ENCODE data around the gene DST.

Gene DST

GRCh38 chr6:56525974-56526789 is 116.5 kb downstream of the DST start:
- Histone ChIP-seq H3K4me3 (ENCODE audit: low read length) (no peak overlapping the region), H3K79me2 (ENCODE audit: control insufficient read depth, low read length) (no peaks in the 10 kb centered on the region), H3K36me3 (ENCODE audit: control insufficient read depth, low read length) (peaks cover 6% of the 10 kb centered on the region), H3K4me1 (ENCODE audit: control insufficient read depth, low read length) (no peaks in the 10 kb centered on the region), H4K20me1 (ENCODE audit: control insufficient read depth, insufficient read depth, low read depth, low read length) (no peaks in the 10 kb centered on the region), H3F3A (ENCODE audit: control insufficient read depth, insufficient read depth) (no peaks in the 10 kb centered on the region), H3K27ac (ENCODE audit: low read depth, low read length) (no peak overlapping the region), H3K9me3 (ENCODE audit: control insufficient read depth, insufficient read depth, low read length) (no peaks in the 10 kb centered on the region), H3K9me2 (replicated peaks; ENCODE audit: control insufficient read depth, low read length) (no peaks in the 10 kb centered on the region), H3K27me3 (ENCODE audit: control insufficient read depth, low read length) (no peaks in the 10 kb centered on the region), H3K4me2 (ENCODE audit: low read length) (no peak overlapping the region)
- TF ChIP-seq CTCF (IDR thresholded peaks at IDR 0.05; ENCODE audit: low read depth, low read length, poor library complexity, severe bottlenecking) = no peak
- no peak for TF ChIP-seq EZH2phosphoT487 (IDR thresholded peaks at IDR 0.05; ENCODE audit: borderline replicate concordance, low read length)

- no peaks in the 10 kb centered on the region for H3K9me3 ChIP-seq (ENCODE audit: control insufficient read depth, insufficient read depth, low read length)
- no peaks in the 10 kb centered on the region for H3K27me3 ChIP-seq (ENCODE audit: control insufficient read depth, low read length)
- no peaks in the 10 kb centered on the region for H3K79me2 ChIP-seq (ENCODE audit: control insufficient read depth, low read length)
- no peaks in the 10 kb centered on the region for H3K4me1 ChIP-seq (ENCODE audit: control insufficient read depth, low read length)
- TF ChIP-seq CTCF (IDR thresholded peaks at IDR 0.05; ENCODE audit: low read depth, low read length, poor library complexity, severe bottlenecking) = no peak
- TF ChIP-seq EZH2phosphoT487 (IDR thresholded peaks at IDR 0.05; ENCODE audit: borderline replicate concordance, low read length) = no peak
- no peaks in the 10 kb centered on the region for H4K20me1 ChIP-seq (ENCODE audit: control insufficient read depth, insufficient read depth, low read depth, low read length)
- H3K27ac ChIP-seq (ENCODE audit: low read depth, low read length) = no peak overlapping the region
- H3F3A ChIP-seq (ENCODE audit: control insufficient read depth, insufficient read depth) = no peaks in the 10 kb centered on the region
- peaks cover 6% of the 10 kb centered on the region for H3K36me3 ChIP-seq (ENCODE audit: control insufficient read depth, low read length)
- H3K4me3 ChIP-seq (ENCODE audit: low read length) = no peak overlapping the region
- no peak overlapping the region for H3K4me2 ChIP-seq (ENCODE audit: low read length)
- H3K9me2 ChIP-seq (replicated peaks; ENCODE audit: control insufficient read depth, low read length) = no peaks in the 10 kb centered on the region
These were observed 117.6 kb downstream of the DST start for GRCh38 chr6:56524891-56525703.

GRCh38 chr6:56522495-56523270 is 120.0 kb downstream of the DST start:
- H3K79me2 ChIP-seq (ENCODE audit: control insufficient read depth, low read length) = no peaks in the 10 kb centered on the region
- H3K4me2 ChIP-seq (ENCODE audit: low read length) = no peak overlapping the region
- no peaks in the 10 kb centered on the region for H3F3A ChIP-seq (ENCODE audit: control insufficient read depth, insufficient read depth)
- no peak overlapping the region for H3K27ac ChIP-seq (ENCODE audit: low read depth, low read length)
- peaks cover 6% of the 10 kb centered on the region for H3K36me3 ChIP-seq (ENCODE audit: control insufficient read depth, low read length)
- no peaks in the 10 kb centered on the region for H3K27me3 ChIP-seq (ENCODE audit: control insufficient read depth, low read length)
- no peak overlapping the region for H3K4me3 ChIP-seq (ENCODE audit: low read length)
- no peaks in the 10 kb centered on the region for H4K20me1 ChIP-seq (ENCODE audit: control insufficient read depth, insufficient read depth, low read depth, low read length)
- H3K4me1 ChIP-seq (ENCODE audit: control insufficient read depth, low read length) = no peaks in the 10 kb centered on the region
- H3K9me2 ChIP-seq (replicated peaks; ENCODE audit: control insufficient read depth, low read length) = no peaks in the 10 kb centered on the region
- no peaks in the 10 kb centered on the region for H3K9me3 ChIP-seq (ENCODE audit: control insufficient read depth, insufficient read depth, low read length)
- TF ChIP-seq CTCF (IDR thresholded peaks at IDR 0.05; ENCODE audit: low read depth, low read length, poor library complexity, severe bottlenecking) = no peak
- TF ChIP-seq EZH2phosphoT487 (IDR thresholded peaks at IDR 0.05; ENCODE audit: borderline replicate concordance, low read length) = no peak

Measured in DOHH2 (cell line).